OCI-LY3 (cell line): ENCODE data around the gene OR56A1.

Source experiments
- EZH2phosphoT487 ChIP-seq: fragments of 200-600 bp; shearing (Covaris generic); IDR thresholded peaks from 2 replicates; pipeline ENCODE4 v1.6.1; 2018; ENCODE audit warnings: antibody characterized with exemption, mixed run types, low read depth
- TF ChIP-seq, protein P1 (sequence below): fragments of 200-600, 300-600 bp; sonication (generic); IDR thresholded peaks from 2 replicates; pipeline ENCODE4 v1.5.1; 2014; ENCODE audit warnings: antibody characterized with exemption, low read length, low read depth

DNA sequence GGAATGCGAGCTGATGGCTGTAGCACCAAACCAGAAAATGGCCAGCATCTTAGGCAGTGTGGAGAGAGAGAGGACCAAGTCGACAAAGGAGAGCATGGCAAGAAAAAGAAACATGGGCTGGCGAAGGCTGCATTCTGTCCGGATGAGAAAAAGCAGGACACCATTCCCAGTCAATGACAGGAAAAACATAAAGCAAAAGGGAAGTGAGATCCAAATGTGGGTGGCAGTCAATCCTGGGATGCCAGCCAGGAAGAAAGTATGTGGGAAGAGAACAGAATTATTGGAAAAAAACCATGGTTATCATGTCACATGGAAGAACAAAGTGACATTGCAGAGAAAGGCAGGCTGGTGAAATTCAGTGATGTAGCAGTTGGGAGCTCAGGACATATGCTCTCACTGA lies 36.9 kb upstream of the OR56A1 start:
- TF ChIP-seq, protein P1, sequence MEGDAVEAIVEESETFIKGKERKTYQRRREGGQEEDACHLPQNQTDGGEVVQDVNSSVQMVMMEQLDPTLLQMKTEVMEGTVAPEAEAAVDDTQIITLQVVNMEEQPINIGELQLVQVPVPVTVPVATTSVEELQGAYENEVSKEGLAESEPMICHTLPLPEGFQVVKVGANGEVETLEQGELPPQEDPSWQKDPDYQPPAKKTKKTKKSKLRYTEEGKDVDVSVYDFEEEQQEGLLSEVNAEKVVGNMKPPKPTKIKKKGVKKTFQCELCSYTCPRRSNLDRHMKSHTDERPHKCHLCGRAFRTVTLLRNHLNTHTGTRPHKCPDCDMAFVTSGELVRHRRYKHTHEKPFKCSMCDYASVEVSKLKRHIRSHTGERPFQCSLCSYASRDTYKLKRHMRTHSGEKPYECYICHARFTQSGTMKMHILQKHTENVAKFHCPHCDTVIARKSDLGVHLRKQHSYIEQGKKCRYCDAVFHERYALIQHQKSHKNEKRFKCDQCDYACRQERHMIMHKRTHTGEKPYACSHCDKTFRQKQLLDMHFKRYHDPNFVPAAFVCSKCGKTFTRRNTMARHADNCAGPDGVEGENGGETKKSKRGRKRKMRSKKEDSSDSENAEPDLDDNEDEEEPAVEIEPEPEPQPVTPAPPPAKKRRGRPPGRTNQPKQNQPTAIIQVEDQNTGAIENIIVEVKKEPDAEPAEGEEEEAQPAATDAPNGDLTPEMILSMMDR, result no peak
- TF ChIP-seq EZH2phosphoT487, result no peak
